Trophoblast cell (in vitro differentiated cells and primary cell): ENCODE data around the gene EXOSC5.

ENCODE experiments used
- DNase-seq, 2 donors: peaks; one replicate each; pipeline ENCODE4 v3.0.0-alpha.2; 2016
- H2AFZ ChIP-seq: 2 replicates; pipeline ENCODE4 v1.6.1; 2013; ENCODE audit warnings: low read length, moderate library complexity, mild to moderate bottlenecking; ENCODE audit not compliant: insufficient read depth, poor library complexity
- H2AK5ac ChIP-seq: 2 replicates; pipeline ENCODE4 v1.6.1; 2013; ENCODE audit warnings: mild to moderate bottlenecking, low read length
- H2BK120ac ChIP-seq: 2 replicates; pipeline ENCODE4 v1.6.1; 2013; ENCODE audit warnings: low read length, mild to moderate bottlenecking, moderate library complexity; ENCODE audit not compliant: insufficient read depth, poor library complexity
- H2BK12ac ChIP-seq: 2 replicates; pipeline ENCODE4 v1.6.1; 2013; ENCODE audit warnings: mild to moderate bottlenecking, low read length, moderate library complexity
- H2BK5ac ChIP-seq: 2 replicates; pipeline ENCODE4 v1.6.1; 2013; ENCODE audit warnings: low read length, low read depth, moderate library complexity, mild to moderate bottlenecking; ENCODE audit not compliant: poor library complexity
- H3K14ac ChIP-seq: 2 replicates; pipeline ENCODE4 v1.6.1; 2013; ENCODE audit warnings: mild to moderate bottlenecking, low read length
- H3K18ac ChIP-seq: 2 replicates; pipeline ENCODE4 v1.6.1; 2013; ENCODE audit warnings: mild to moderate bottlenecking, low read length
- H3K23ac ChIP-seq: 2 replicates; pipeline ENCODE4 v1.6.1; 2013; ENCODE audit warnings: low read length
- H3K27ac ChIP-seq: 2 replicates; pipeline ENCODE4 v1.5.1; 2013; ENCODE audit warnings: low read depth, mild to moderate bottlenecking, inconsistent platforms, low read length, moderate library complexity
- H3K27me3 ChIP-seq: 2 replicates; pipeline ENCODE4 v1.6.1; 2013; ENCODE audit warnings: inconsistent platforms, mild to moderate bottlenecking, low read length, moderate library complexity; ENCODE audit not compliant: insufficient read depth
- H3K36me3 ChIP-seq, 2 experiments: 1 replicate in 1 of 2; 2 replicates in 1 of 2; pipeline ENCODE4 v1.6.1; 2013; ENCODE audit warnings: low read length in 2 of 2, mild to moderate bottlenecking in 2 of 2, moderate library complexity in 1 of 2; ENCODE audit not compliant: insufficient read depth in 2 of 2, control insufficient read depth in 1 of 2
- H3K4ac ChIP-seq: 2 replicates; pipeline ENCODE4 v1.6.1; 2013; ENCODE audit warnings: low read depth, mild to moderate bottlenecking, low read length, moderate library complexity
- H3K4me1 ChIP-seq, 2 experiments: 1 replicate in 1 of 2; 2 replicates in 1 of 2; pipeline ENCODE4 v1.6.1; 2013; ENCODE audit warnings: low read length in 2 of 2, mild to moderate bottlenecking in 2 of 2, moderate library complexity in 1 of 2; ENCODE audit not compliant: insufficient read depth in 2 of 2, control insufficient read depth in 1 of 2
- H3K4me2 ChIP-seq: 2 replicates; pipeline ENCODE4 v1.6.1; 2013; ENCODE audit warnings: inconsistent platforms, mild to moderate bottlenecking, low read length, moderate library complexity
- H3K4me3 ChIP-seq: 2 replicates; pipeline ENCODE4 v1.5.1; 2013; ENCODE audit warnings: mild to moderate bottlenecking, low read depth, low read length, inconsistent platforms
- H3K79me1 ChIP-seq: one replicate; pipeline ENCODE4 v1.6.1; 2013; ENCODE audit warnings: low read length
- H3K79me2 ChIP-seq: 2 replicates; pipeline ENCODE4 v1.6.1; 2013; ENCODE audit warnings: low read length, mild to moderate bottlenecking; ENCODE audit not compliant: control insufficient read depth, insufficient read depth, poor library complexity
- H3K9ac ChIP-seq: 2 replicates; pipeline ENCODE4 v1.6.1; 2013; ENCODE audit warnings: mild to moderate bottlenecking, low read length
- H3K9me3 ChIP-seq: 2 replicates; pipeline ENCODE4 v1.6.1; 2013; ENCODE audit warnings: low read depth, mild to moderate bottlenecking, control low read depth, inconsistent platforms, low read length; ENCODE audit not compliant: insufficient read depth
- H4K12ac ChIP-seq: 2 replicates; pipeline ENCODE4 v1.6.1; 2013; ENCODE audit warnings: low read depth, mild to moderate bottlenecking, low read length, moderate library complexity
- H4K8ac ChIP-seq: 2 replicates; pipeline ENCODE4 v1.6.1; 2013; ENCODE audit warnings: low read depth, mild to moderate bottlenecking, low read length, moderate library complexity
- H4K91ac ChIP-seq: one replicate; pipeline ENCODE4 v1.6.1; 2013; ENCODE audit warnings: low read depth, mild to moderate bottlenecking, low read length, moderate library complexity
- WGBS: extraction: QIAGEN DNeasy Blood & Tissue Kit; methylation state at CpG from one replicate; pipeline ENCODE4 v1.1.7; 2013; ENCODE audit warnings: missing lambda C conversion rate; ENCODE audit not compliant: insufficient read length, insufficient coverage; ENCODE audit errors: extremely low coverage; 5-methylcytosine and 5-hydroxymethylcytosine counted together

The EXOSC5 gene

DNA sequence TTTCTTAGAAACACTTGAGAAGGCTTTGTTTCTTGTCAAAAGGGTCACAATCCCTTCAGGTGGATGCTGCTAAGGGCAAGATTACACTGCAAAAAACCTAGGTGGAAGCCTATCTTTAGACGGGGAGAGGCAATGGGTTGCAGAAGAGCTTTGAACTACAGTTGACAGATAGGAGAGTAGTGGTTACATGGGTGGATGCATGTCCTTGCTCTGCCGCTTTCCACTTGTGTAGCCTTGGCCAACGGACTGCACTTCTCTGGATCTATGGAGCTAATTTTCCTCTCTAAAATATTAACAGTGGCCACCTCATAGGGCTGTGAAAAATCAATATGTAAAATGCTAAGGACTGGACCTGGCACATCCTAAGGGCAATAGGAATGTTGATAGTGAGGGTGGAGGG lies 1.4 kb upstream of the EXOSC5 start:
- whole genome bisulfite sequencing, result no CpG with 5 or more reads among the region's 3 CpGs

GRCh38 chr19:41398050-41398418 lies 875 bp upstream of the EXOSC5 start:
- Histone ChIP-seq H3K4me2 (peak overlapping the region; percentile 89), H4K8ac (peak overlapping the region; percentile 95), H3K4me3 (peak overlapping the region; percentile 95), H2BK120ac (peak overlapping the region; percentile 57), H4K91ac (peak overlapping the region; percentile 75), H3K4ac (peak overlapping the region; percentile 93), H3K23ac (no peak overlapping the region), H3K18ac (peak overlapping the region; percentile 93), H2BK12ac (no peak overlapping the region), H2AK5ac (peak overlapping the region; percentile 43), H3K79me2 (peaks cover 5% of the 10 kb centered on the region), H3K4me1 (peaks cover 3% of the 10 kb centered on the region in 2 experiments), H3K9me3 (no peaks in the 10 kb centered on the region), H3K27me3 (no peaks in the 10 kb centered on the region), H3K14ac (peak overlapping the region; percentile 89), H3K27ac (no peak overlapping the region), H2BK5ac (peak overlapping the region; percentile 20), H3K36me3 (no peaks in the 10 kb centered on the region), H4K12ac (peak overlapping the region; percentile 74), H3K9ac (peak overlapping the region; percentile 99), H2AFZ (peak overlapping the region; percentile 95), H3K79me1 (peaks cover 4% of the 10 kb centered on the region)
- WGBS, result no CpG with 5 or more reads among the region's 5 CpGs
- no peak for DNase-seq

More for the DNA sequence above, 1.4 kb upstream of the EXOSC5 start:
- H2AFZ ChIP-seq, result no peak overlapping the region
- H3K18ac ChIP-seq, result peak overlapping the region; percentile 55
- peaks cover 4% of the 10 kb centered on the region for H3K79me1 ChIP-seq
- no peak overlapping the region for H3K23ac ChIP-seq
- no peaks in the 10 kb centered on the region for H3K9me3 ChIP-seq
- H3K27me3 ChIP-seq, result no peaks in the 10 kb centered on the region
- H2BK12ac ChIP-seq, result no peak overlapping the region
- H2AK5ac ChIP-seq, result no peak overlapping the region
- H2BK5ac ChIP-seq, result no peak overlapping the region
- peaks cover 5% of the 10 kb centered on the region for H3K79me2 ChIP-seq
- peaks cover 3% of the 10 kb centered on the region in 2 experiments for H3K4me1 ChIP-seq
- DNase-seq, result no peak
- H4K91ac ChIP-seq, result no peak overlapping the region
- H4K12ac ChIP-seq, result no peak overlapping the region
- H3K9ac ChIP-seq, result no peak overlapping the region
- H3K27ac ChIP-seq, result no peak overlapping the region
- no peak overlapping the region for H4K8ac ChIP-seq
- no peak overlapping the region for H3K14ac ChIP-seq
- H3K4ac ChIP-seq, result no peak overlapping the region
- no peaks in the 10 kb centered on the region for H3K36me3 ChIP-seq
- no peak overlapping the region for H3K4me3 ChIP-seq
- H3K4me2 ChIP-seq, result peak overlapping the region; percentile 89
- no peak overlapping the region for H2BK120ac ChIP-seq

- Histone ChIP-seq H3K4me2 (no peak overlapping the region), H3K9ac (no peak overlapping the region), H3K79me2 (peaks cover 5% of the 10 kb centered on the region), H3K27ac (no peak overlapping the region), H2AFZ (no peak overlapping the region), H2BK5ac (no peak overlapping the region), H2AK5ac (no peak overlapping the region), H4K12ac (no peak overlapping the region), H3K4ac (no peak overlapping the region), H3K18ac (no peak overlapping the region), H3K14ac (no peak overlapping the region), H3K23ac (no peak overlapping the region), H3K9me3 (no peaks in the 10 kb centered on the region), H2BK120ac (no peak overlapping the region), H3K36me3 (peaks cover 8 to 17% of the 10 kb centered on the region in 2 experiments), H3K79me1 (peaks cover 4% of the 10 kb centered on the region), H2BK12ac (no peak overlapping the region), H4K91ac (no peak overlapping the region), H3K4me1 (peaks cover 3% of the 10 kb centered on the region in 2 experiments), H4K8ac (no peak overlapping the region), H3K4me3 (no peak overlapping the region), H3K27me3 (no peaks in the 10 kb centered on the region)
- no peak for DNase-seq
- no CpG with 5 or more reads among the region's 6 CpGs for WGBS
Observed at GRCh38 chr19:41395355-41395754, 1.8 kb downstream of the EXOSC5 start.

- Histone ChIP-seq H2AK5ac (no peak overlapping the region), H3K9ac (no peak overlapping the region), H3K4me2 (no peak overlapping the region), H3K36me3 (peaks cover 10 to 24% of the 10 kb centered on the region in 2 experiments), H3K18ac (no peak overlapping the region), H4K12ac (no peak overlapping the region), H3K9me3 (peaks cover 2% of the 10 kb centered on the region), H3K4me1 (no peaks in the 10 kb centered on the region), H2BK120ac (no peak overlapping the region), H3K27ac (no peak overlapping the region), H3K27me3 (no peaks in the 10 kb centered on the region), H3K23ac (no peak overlapping the region), H4K8ac (no peak overlapping the region), H2AFZ (no peak overlapping the region), H4K91ac (no peak overlapping the region), H2BK5ac (no peak overlapping the region), H3K4ac (no peak overlapping the region), H3K14ac (no peak overlapping the region), H2BK12ac (no peak overlapping the region), H3K4me3 (no peak overlapping the region), H3K79me1 (peaks cover 2% of the 10 kb centered on the region), H3K79me2 (peaks cover 1% of the 10 kb centered on the region)
- WGBS, result no CpG with 5 or more reads among the region's 12 CpGs
- no peak for DNase-seq
Observed at GRCh38 chr19:41392775-41393174, 4.4 kb downstream of the EXOSC5 start.
